ENCODE data around the gene ATP5F1D. TPM values are rescaled to one million over a fixed set of nuclear protein-coding genes. Genes with fewer than 3 reads are reported as not detected.

Gene ATP5F1D
- total and polyA plus RNA-seq, 2 of the 13 experiments (the other 11 are each of a cell fraction or from before 2014, with no cell fraction given): 39.4 to 78.7 TPM

GRCh38 chr19:1279782-1280341 is 38.3 kb downstream of the ATP5F1D start (continued):
- TF ChIP-seq HIVEP1 (CRISPR knock-in tag; IDR thresholded peaks at IDR 0.05) (no peak), ZSCAN29 (CRISPR knock-in tag; conservative IDR thresholded peaks at IDR 0.05) (no peak), U2AF1 (optimal IDR thresholded peaks at IDR 0.05; ENCODE audit: low read depth, low read length) (no peak), TMF1 (CRISPR knock-in tag; IDR thresholded peaks at IDR 0.05; ENCODE audit: low read depth) (no peak), ZNF138 (CRISPR knock-in tag; IDR thresholded peaks at IDR 0.05; ENCODE audit: low read depth) (no peak), UBTF (CRISPR knock-in tag; IDR thresholded peaks at IDR 0.05) (peak; percentile 35; the same call in 1 of the 2 replicates), CENPX (CRISPR knock-in tag; IDR thresholded peaks at IDR 0.05) (no peak), ZSCAN21 (CRISPR knock-in tag; IDR thresholded peaks at IDR 0.05; ENCODE audit: borderline replicate concordance) (no peak), ZNF7 (CRISPR knock-in tag; IDR thresholded peaks at IDR 0.05) (no peak), ZC3H4 (CRISPR knock-in tag; IDR thresholded peaks at IDR 0.05; ENCODE audit: borderline replicate concordance) (no peak), ZNF503 (CRISPR knock-in tag; IDR thresholded peaks at IDR 0.05) (no peak), HNF1A (IDR thresholded peaks at IDR 0.05; ENCODE audit: low read depth) (no peak), HNF1A (CRISPR knock-in tag; IDR thresholded peaks at IDR 0.05; ENCODE audit: borderline replicate concordance) (no peak), CSRNP1 (CRISPR knock-in tag; IDR thresholded peaks at IDR 0.05) (no peak), ZFP36L1 (CRISPR knock-in tag; IDR thresholded peaks at IDR 0.05) (no peak), SAP130 (CRISPR knock-in tag; IDR thresholded peaks at IDR 0.05; ENCODE audit: low read depth) (peak; percentile 60), DRAP1 (CRISPR knock-in tag; IDR thresholded peaks at IDR 0.05) (no peak), SPEN (CRISPR knock-in tag; IDR thresholded peaks at IDR 0.05; ENCODE audit: low read depth) (no peak)

Measured in HepG2 (cell line).